K562 (cell line): ENCODE data around the gene SNX10. TPM values are rescaled to one million over a fixed set of nuclear protein-coding genes. Genes with fewer than 3 reads are reported as not detected.

ENCODE experiments used
- ARID1B ChIP-seq: fragments of 450-650 bp; IDR thresholded peaks from 2 replicates; pipeline ENCODE4 v1.6.1; 2016; ENCODE audit warnings: antibody characterized with exemption, mild to moderate bottlenecking, inconsistent platforms
- BRCA1 ChIP-seq, 2 experiments: fragments of 450-650 bp in 1 of 2; sonication (generic) in 1 of 2; formaldehyde crosslinking in 1 of 2; IDR thresholded peaks; 2 replicates each; pipeline versions ENCODE4 v1.5.0 to v1.6.1; 2017 to 2020; ENCODE audit warnings: mild to moderate bottlenecking in 1 of 2, missing genetic modification reagents in 1 of 2
- C11orf30 ChIP-seq: fragments of 450-650 bp; IDR thresholded peaks from 2 replicates; pipeline ENCODE4 v1.6.1; 2016; ENCODE audit warnings: low read depth, mild to moderate bottlenecking
- CAMTA2 ChIP-seq: fragments of 250-450 bp; sonication (Bioruptor Pico); conservative IDR thresholded peaks from 2 replicates; pipeline ENCODE4 v1.5.1; 2022
- CBFA2T3 ChIP-seq: fragments of 450-650 bp; IDR thresholded peaks from 2 replicates; pipeline ENCODE4 v1.6.1; 2017
- CEBPB ChIP-seq: fragments of 450-650 bp; IDR thresholded peaks from 2 replicates; pipeline ENCODE4 v1.6.1; 2016; ENCODE audit warnings: missing genetic modification characterization, missing compliant biosample characterization
- DLX4 ChIP-seq: fragments of 250-450 bp; sonication (Bioruptor Pico); IDR thresholded peaks from 2 replicates; pipeline ENCODE4 v1.6.1; 2021; ENCODE audit warnings: mild to moderate bottlenecking
- EHMT2 ChIP-seq: fragments of 450-650 bp; IDR thresholded peaks from 2 replicates; pipeline ENCODE4 v1.6.1; 2018; ENCODE audit warnings: antibody characterized with exemption
- FOXP4 ChIP-seq: sonication (generic); formaldehyde crosslinking; IDR thresholded peaks from 2 replicates; pipeline ENCODE4 v1.8.0; 2022; ENCODE audit warnings: mild to moderate bottlenecking, missing genetic modification reagents, borderline replicate concordance
- GABPB2 ChIP-seq: fragments of 250-450 bp; sonication (Bioruptor Pico); conservative IDR thresholded peaks from 2 replicates; pipeline ENCODE4 v1.5.1; 2021; ENCODE audit warnings: mild to moderate bottlenecking
- GTF2F1 ChIP-seq: IDR thresholded peaks from 2 replicates; pipeline ENCODE4 v1.6.1; 2011; ENCODE audit warnings: low read depth, low read length, improper control_type of control experiment
- HNRNPUL1 ChIP-seq: fragments of 200-400 bp; formaldehyde crosslinking; IDR thresholded peaks from 2 replicates; pipeline ENCODE4 v1.6.1; 2017; ENCODE audit warnings: low read length
- HOXB6 ChIP-seq: fragments of 250-450 bp; sonication (Bioruptor Pico); IDR thresholded peaks from 2 replicates; pipeline ENCODE4 v1.5.1; 2022; ENCODE audit warnings: mild to moderate bottlenecking, borderline replicate concordance
- PHTF2 ChIP-seq: fragments of 250-450 bp; sonication (Bioruptor Pico); IDR thresholded peaks from 2 replicates; pipeline ENCODE4 v1.5.0; 2021; ENCODE audit warnings: mild to moderate bottlenecking
- POLR2AphosphoS5 ChIP-seq: IDR thresholded peaks from 2 replicates; pipeline ENCODE4 v1.6.1; 2011; ENCODE audit warnings: mild to moderate bottlenecking, low read depth, low read length, moderate library complexity; ENCODE audit not compliant: control insufficient read depth, insufficient read depth
- SMARCA5 ChIP-seq: fragments of 450-650 bp; IDR thresholded peaks from 2 replicates; pipeline ENCODE4 v1.6.1; 2016
- SREBF2 ChIP-seq: sonication (generic); formaldehyde crosslinking; IDR thresholded peaks from 2 replicates; pipeline ENCODE4 v1.4.0; 2020; ENCODE audit warnings: mild to moderate bottlenecking, missing genetic modification reagents
- SRSF7 ChIP-seq: fragments of 200-400 bp; formaldehyde crosslinking; optimal IDR thresholded peaks from 2 replicates; pipeline ENCODE3; 2017; ENCODE audit warnings: mild to moderate bottlenecking, low read depth, low read length
- TAL1 ChIP-seq: fragments of 450-650 bp; IDR thresholded peaks from 2 replicates; pipeline ENCODE4 v1.6.1; 2016; ENCODE audit warnings: mild to moderate bottlenecking
- U2AF2 ChIP-seq: fragments of 200-400 bp; formaldehyde crosslinking; optimal IDR thresholded peaks from 2 replicates; pipeline ENCODE3; 2017; ENCODE audit warnings: low read depth, mild to moderate bottlenecking, low read length
- ZBTB33 ChIP-seq: sonication (generic); formaldehyde crosslinking; IDR thresholded peaks from 2 replicates; pipeline ENCODE4 v1.8.1; 2023; ENCODE audit warnings: mild to moderate bottlenecking, missing genetic modification reagents
- ZBTB8A ChIP-seq: fragments of 450-650 bp; IDR thresholded peaks from 2 replicates; pipeline ENCODE4 v1.6.1; 2018; ENCODE audit warnings: mild to moderate bottlenecking, moderate library complexity; ENCODE audit not compliant: partially characterized antibody
- ZFP1 ChIP-seq: fragments of 450-650 bp; formaldehyde crosslinking; IDR thresholded peaks from 2 replicates; pipeline ENCODE4 v1.4.0; 2020; ENCODE audit warnings: mild to moderate bottlenecking, mixed read lengths
- ZNF589 ChIP-seq: fragments of 200-800 bp; sonication (Bioruptor generic); IDR thresholded peaks from 2 replicates; pipeline ENCODE4 v1.6.1; 2016; ENCODE audit warnings: low read depth, missing genetic modification characterization, missing compliant biosample characterization
- ZSCAN32 ChIP-seq: fragments of 450-650 bp; formaldehyde crosslinking; IDR thresholded peaks from 2 replicates; pipeline ENCODE4 v1.4.0; 2020; ENCODE audit warnings: mild to moderate bottlenecking, moderate library complexity
- polyA plus RNA-seq, 8 experiments: library from polyadenylated mRNA; depleted of rRNA in 4 of 8; stranded (reverse) in 5 of 8; unstranded in 3 of 8; fragments of >200 nt; fragmentation: Nextera tagmentation in 2 of 8; fragmentation: Illumina TruSeq in 1 of 8; extraction: Ambion mirVana in 2 of 8; extraction: Trizol in 1 of 8; gene quantifications; 2 replicates each; pipeline versions ENCODE4 v1.2.1 to v1.2.3, GENCODE V29; 2011 to 2014; ENCODE audit warnings: inconsistent platforms in 1 of 8, missing spikeins in 1 of 8
- total RNA-seq, 7 experiments: library from RNA; depleted of rRNA in 6 of 7; stranded (reverse); fragments of >200 nt in 6 of 7; fragmentation: Illumina TruSeq in 2 of 7; extraction: Trizol in 2 of 7; gene quantifications; 2 replicates each; pipeline versions ENCODE4 v1.2.1 to v1.2.3, GENCODE V29; 2011 to 2021; ENCODE audit warnings: low replicate concordance in 1 of 7

The SNX10 gene
- total and polyA plus RNA-seq, 9 of the 15 experiments (the other 6 are each of a cell fraction or from before 2014, with no cell fraction given) = 6.9 to 16.5 (median 11.5) TPM

GRCh38 chr7:26420422-26421019 is 128.9 kb downstream of the SNX10 start (continued):
- no peak for TF ChIP-seq FOXP4 (CRISPR knock-in tag)
- TF ChIP-seq PHTF2 = no peak
- TF ChIP-seq SMARCA5 = no peak
- no peak for TF ChIP-seq CEBPB
- TF ChIP-seq EHMT2 = no peak
- TF ChIP-seq ZBTB33 (CRISPR knock-in tag) = no peak
- TF ChIP-seq C11orf30 = no peak
- no peak for TF ChIP-seq U2AF2
- TF ChIP-seq CAMTA2 (CRISPR knock-in tag) = no peak
- TF ChIP-seq TAL1 = peak; percentile 44; the same call in 1 of the 2 replicates
- no peak for TF ChIP-seq ZSCAN32 (CRISPR knock-in tag)
- TF ChIP-seq ZBTB8A = no peak
- no peak for TF ChIP-seq HNRNPUL1
- TF ChIP-seq GABPB2 (CRISPR knock-in tag) = no peak
- peak; percentile 31; the same call in 1 of the 2 replicates for TF ChIP-seq ARID1B
- TF ChIP-seq SRSF7 = no peak
- no peak for TF ChIP-seq SREBF2
- peak; percentile 37; the same call in 1 of the 2 replicates for TF ChIP-seq POLR2AphosphoS5
- TF ChIP-seq CBFA2T3 = peak; percentile 28; the same call in 1 of the 2 replicates
- TF ChIP-seq ZNF589 = no peak
- TF ChIP-seq DLX4 (CRISPR knock-in tag) = no peak
- no peak for TF ChIP-seq HOXB6
- no peak for TF ChIP-seq ZFP1
- no peak for TF ChIP-seq GTF2F1
- TF ChIP-seq BRCA1 (IDR thresholded peaks at IDR 0.05) = no peak
- no peak for TF ChIP-seq BRCA1 (CRISPR knock-in tag; IDR thresholded peaks at IDR 0.05)
